22Rv1 (cell line): ENCODE measurements around the gene LHX1.

ENCODE experiments used
- H3K27ac ChIP-seq: fragments of 450-650 bp; 2 replicates; pipeline ENCODE4 v1.5.1; 2017
- ZFX ChIP-seq: fragments of 450-650 bp; IDR thresholded peaks from 2 replicates; pipeline ENCODE4 v1.6.1; 2017; ENCODE audit warnings: antibody characterized with exemption, borderline replicate concordance
- TF ChIP-seq, protein P1 (sequence below): fragments of 450-650 bp; IDR thresholded peaks from 2 replicates; pipeline ENCODE4 v1.5.1; 2017; ENCODE audit warnings: mild to moderate bottlenecking

LHX1 gene

GRCh38 chr17:36937001-36937958 is at the start of gene LHX1:
TSS of gene LHX1 (plus strand) at chr17:36937475. CDS start at chr17:36938198, 723 bp downstream.
- no peak within 1 kb of the TSS for H3K27ac ChIP-seq
- TF ChIP-seq ZFX = no peak
- TF ChIP-seq, protein P1, sequence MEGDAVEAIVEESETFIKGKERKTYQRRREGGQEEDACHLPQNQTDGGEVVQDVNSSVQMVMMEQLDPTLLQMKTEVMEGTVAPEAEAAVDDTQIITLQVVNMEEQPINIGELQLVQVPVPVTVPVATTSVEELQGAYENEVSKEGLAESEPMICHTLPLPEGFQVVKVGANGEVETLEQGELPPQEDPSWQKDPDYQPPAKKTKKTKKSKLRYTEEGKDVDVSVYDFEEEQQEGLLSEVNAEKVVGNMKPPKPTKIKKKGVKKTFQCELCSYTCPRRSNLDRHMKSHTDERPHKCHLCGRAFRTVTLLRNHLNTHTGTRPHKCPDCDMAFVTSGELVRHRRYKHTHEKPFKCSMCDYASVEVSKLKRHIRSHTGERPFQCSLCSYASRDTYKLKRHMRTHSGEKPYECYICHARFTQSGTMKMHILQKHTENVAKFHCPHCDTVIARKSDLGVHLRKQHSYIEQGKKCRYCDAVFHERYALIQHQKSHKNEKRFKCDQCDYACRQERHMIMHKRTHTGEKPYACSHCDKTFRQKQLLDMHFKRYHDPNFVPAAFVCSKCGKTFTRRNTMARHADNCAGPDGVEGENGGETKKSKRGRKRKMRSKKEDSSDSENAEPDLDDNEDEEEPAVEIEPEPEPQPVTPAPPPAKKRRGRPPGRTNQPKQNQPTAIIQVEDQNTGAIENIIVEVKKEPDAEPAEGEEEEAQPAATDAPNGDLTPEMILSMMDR = no peak

DNA sequence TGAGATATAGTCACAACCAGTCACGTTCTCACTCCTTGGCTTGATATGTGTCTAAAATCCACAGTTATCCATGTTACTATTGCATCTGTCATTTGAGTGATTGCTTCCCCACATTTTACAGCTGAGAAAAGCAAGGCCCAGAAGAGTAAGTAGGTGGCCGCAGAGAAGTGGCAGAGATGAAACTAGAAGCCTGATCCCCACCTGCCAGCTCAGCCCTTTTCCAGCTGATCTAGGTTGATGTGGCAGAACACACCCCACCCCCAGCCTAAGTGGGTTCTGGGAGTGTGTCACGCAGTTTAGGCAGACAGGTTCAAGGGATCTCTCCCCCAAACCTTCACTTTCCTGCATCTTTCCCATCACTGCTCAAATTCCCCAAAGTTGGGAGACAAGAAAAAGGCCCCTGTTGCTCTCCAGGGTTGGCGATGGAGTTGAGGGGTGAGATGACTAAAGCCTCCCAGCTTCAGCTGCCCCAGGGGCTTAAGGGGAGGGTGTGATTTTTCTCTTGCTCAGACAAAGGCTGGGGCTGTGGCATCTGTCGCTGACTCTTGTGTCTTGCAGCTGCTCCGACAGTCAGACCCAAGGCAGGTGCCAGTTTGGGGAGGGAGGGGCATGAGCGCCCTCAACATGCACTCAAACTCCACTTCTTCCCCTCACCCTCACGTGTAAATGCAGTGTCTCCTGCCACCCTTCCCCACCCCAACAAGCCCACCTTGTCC is 48.9 kb upstream of the LHX1 start:
- H3K27ac ChIP-seq = no peak overlapping the region
- TF ChIP-seq ZFX = no peak
- TF ChIP-seq, protein P1 = no peak

DNA sequence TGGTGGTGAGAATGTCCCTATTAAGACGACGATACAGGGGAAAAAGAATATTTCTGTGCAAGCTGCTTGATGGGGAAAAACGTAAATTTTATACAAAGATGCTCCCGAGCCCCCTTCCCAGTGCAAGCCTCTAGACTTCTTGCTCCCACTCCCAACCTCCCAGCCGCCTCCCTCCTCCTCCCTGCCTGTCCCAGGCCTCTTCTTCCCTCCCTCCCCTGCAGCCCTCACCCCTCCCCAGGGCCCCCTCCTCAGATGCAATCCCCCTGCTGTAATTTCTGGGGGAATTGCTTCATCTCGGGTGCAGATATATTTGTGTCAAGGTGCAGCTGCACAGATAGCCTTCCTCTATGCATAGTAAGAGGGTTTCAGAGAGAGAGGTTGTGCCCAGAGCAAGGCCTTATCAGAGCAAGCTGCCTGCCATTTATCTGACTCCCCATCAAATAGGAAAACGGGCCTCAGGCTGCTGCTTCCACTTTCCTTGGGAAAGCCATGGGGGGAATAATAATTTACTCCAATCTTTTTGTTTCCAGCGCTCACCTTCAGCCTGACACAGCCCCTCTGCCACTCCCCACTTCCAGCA is 47.4 kb upstream of the LHX1 start:
- TF ChIP-seq ZFX = no peak
- TF ChIP-seq, protein P1 = no peak

DNA sequence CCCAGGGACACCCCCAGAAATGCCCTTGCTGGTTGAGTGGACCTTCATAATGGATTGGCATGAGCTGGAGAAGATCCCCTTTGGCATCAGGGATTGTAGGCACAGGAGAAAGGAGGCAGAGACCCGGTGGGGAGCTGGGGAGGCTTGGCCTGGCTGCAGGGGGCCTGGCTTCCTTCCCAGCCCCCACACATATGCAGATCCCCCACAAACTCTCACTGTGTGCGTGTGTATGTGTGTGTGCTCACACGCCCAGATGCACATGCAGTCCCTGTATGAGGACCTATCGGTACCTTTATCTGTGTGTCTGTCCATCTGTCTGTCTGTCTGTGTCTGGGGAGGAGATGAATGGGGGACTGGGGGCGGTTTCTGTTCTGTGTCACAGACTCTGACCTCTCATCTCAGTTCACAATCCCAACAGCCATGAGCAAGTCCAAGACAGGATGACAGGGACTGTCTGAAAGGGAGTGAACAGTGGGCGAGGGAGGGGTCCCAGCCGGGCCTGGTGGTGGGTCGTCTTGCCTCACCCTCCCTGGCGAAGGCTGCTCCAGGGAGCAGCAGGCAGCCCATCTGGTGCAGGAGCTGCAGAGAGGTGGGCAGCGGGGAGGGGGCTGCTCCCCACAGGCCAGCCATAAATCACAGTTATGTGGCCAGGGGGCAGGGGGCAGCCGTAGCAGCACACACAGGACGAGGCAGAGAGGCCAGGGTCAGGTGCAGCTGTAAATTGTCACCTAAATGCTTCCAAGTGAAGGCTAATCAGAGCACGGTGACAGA is 46.7 kb upstream of the LHX1 start:
- no peak overlapping the region for H3K27ac ChIP-seq
- TF ChIP-seq, protein P1 = no peak
- no peak for TF ChIP-seq ZFX

More for the DNA sequence above, 47.4 kb upstream of the LHX1 start:
- H3K27ac ChIP-seq = no peak overlapping the region

DNA sequence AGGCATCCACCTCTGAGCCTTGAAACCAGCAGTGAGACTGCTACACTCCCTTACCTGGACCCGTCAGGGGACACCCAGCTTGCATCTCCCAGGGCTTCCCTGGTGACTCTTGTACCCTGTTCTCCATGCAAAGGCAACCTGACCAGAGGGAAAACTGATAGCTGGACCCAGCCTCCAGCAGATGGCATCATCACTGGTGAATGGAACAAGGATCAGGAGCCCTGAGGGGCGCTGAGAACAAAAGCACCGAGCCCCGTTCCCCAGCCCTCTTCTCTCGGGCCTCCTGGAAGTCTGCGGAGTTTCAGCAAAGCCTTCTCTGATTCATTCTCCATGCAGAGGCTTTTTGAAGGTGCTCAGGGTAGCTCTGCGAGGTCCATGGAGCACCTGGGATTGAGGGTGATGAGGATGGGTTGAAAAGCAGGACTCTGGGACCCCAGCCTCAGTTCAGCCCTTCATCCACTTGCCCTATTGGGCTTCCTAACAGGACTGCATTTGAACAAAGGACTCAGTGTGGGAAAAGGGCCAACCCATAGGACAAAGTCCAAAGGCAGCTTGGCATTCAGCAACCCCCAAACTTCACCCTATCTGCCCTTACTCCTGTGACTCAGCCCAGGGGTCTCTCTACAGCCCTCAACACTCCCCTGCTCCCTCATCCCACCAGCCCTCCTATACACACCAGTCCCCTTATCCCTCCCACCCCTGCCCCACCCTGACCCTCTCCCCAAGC is 45.0 kb upstream of the LHX1 start:
- no peak for TF ChIP-seq ZFX
- TF ChIP-seq, protein P1 = no peak
- H3K27ac ChIP-seq = no peak overlapping the region

DNA sequence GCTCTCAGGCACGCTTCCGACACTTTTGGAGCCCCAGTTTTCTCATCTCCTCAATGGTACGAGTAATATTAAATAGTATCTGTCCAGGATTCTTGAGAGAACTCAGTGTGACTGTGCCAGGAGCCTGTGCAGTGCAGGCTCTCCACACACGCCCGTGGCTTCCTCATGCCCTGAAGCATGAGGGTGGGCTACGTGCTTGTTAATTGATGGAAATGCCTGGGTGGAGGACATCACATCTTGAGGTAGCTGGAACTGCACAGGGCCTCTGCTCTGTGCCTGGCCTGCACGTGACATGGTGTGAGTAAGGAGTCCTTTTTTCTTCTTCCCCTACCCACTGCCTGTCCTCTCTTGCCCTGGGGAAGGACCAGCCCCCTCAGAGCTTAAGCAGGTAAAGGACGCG is 43.1 kb upstream of the LHX1 start:
- no peak overlapping the region for H3K27ac ChIP-seq
- no peak for TF ChIP-seq ZFX
- TF ChIP-seq, protein P1 = no peak
